GM18526 (cell line): ENCODE measurements around the gene ANKRD55.

Experiments
- POLR2A ChIP-seq: IDR thresholded peaks from 3 replicates; pipeline ENCODE4 v1.6.1; 2011; ENCODE audit not compliant: insufficient read length; ENCODE audit errors: extremely low read depth

Gene ANKRD55

GRCh38 chr5:56095579-56096102, 137.5 kb downstream of the ANKRD55 start:
- no peak for TF ChIP-seq POLR2A

GRCh38 chr5:56094579-56095361, 138.4 kb downstream of the ANKRD55 start:
- TF ChIP-seq POLR2A, result no peak

- no peak for TF ChIP-seq POLR2A
These were observed 139.2 kb downstream of the ANKRD55 start for GRCh38 chr5:56093970-56094369.

GRCh38 chr5:56092115-56092514, 141.0 kb downstream of the ANKRD55 start:
- TF ChIP-seq POLR2A, result no peak

GRCh38 chr5:56091664-56092063, 141.5 kb downstream of the ANKRD55 start:
- TF ChIP-seq POLR2A, result no peak

GRCh38 chr5:56090793-56091460, 142.2 kb downstream of the ANKRD55 start:
- TF ChIP-seq POLR2A, result no peak

GRCh38 chr5:56088967-56089829, 143.9 kb downstream of the ANKRD55 start:
- no peak for TF ChIP-seq POLR2A

- TF ChIP-seq POLR2A, result no peak
These were observed 144.6 kb downstream of the ANKRD55 start for GRCh38 chr5:56088431-56088949.

- no peak for TF ChIP-seq POLR2A
These were observed 147.9 kb downstream of the ANKRD55 start for GRCh38 chr5:56085193-56085592.

GRCh38 chr5:56083286-56083854, 149.8 kb downstream of the ANKRD55 start:
- TF ChIP-seq POLR2A, result no peak

- no peak for TF ChIP-seq POLR2A
These were observed 152.6 kb downstream of the ANKRD55 start for GRCh38 chr5:56080375-56081052.

GRCh38 chr5:56078278-56079156, 154.6 kb downstream of the ANKRD55 start:
- no peak for TF ChIP-seq POLR2A

GRCh38 chr5:56077796-56078233, 155.3 kb downstream of the ANKRD55 start:
- no peak for TF ChIP-seq POLR2A
